Osteoblast (primary cell): ENCODE results near the gene KLF15. TPM values are rescaled to one million over a fixed set of nuclear protein-coding genes. Genes with fewer than 3 reads are reported as not detected.

Experiments used
- DNase-seq: peaks from one replicate; pipeline ENCODE4 v3.0.0; 2011; ENCODE audit warnings: low spot score, mixed read lengths; ENCODE audit not compliant: insufficient read length; ENCODE audit errors: missing footprints
- H2AFZ ChIP-seq: 2 replicates; pipeline ENCODE4 v1.6.0; 2011; ENCODE audit warnings: mild to moderate bottlenecking, low read length
- H3K27ac ChIP-seq: 2 replicates; pipeline ENCODE4 v1.5.1; 2011; ENCODE audit warnings: mild to moderate bottlenecking, low read depth, low read length, moderate library complexity
- H3K27me3 ChIP-seq: 2 replicates; pipeline ENCODE4 v1.6.0; 2012; ENCODE audit warnings: mild to moderate bottlenecking, control low read depth, inconsistent platforms, low read length, moderate library complexity; ENCODE audit not compliant: insufficient read depth
- H3K36me3 ChIP-seq: 2 replicates; pipeline ENCODE4 v1.5.1; 2011; ENCODE audit warnings: mild to moderate bottlenecking, low read length, control low read depth, moderate library complexity; ENCODE audit not compliant: insufficient read depth
- H3K4me1 ChIP-seq: 2 replicates; pipeline ENCODE4 v1.5.1; 2011; ENCODE audit warnings: mild to moderate bottlenecking, low read length, control low read depth, moderate library complexity; ENCODE audit not compliant: insufficient read depth
- H3K4me2 ChIP-seq: 2 replicates; pipeline ENCODE4 v1.6.0; 2011; ENCODE audit warnings: mild to moderate bottlenecking, low read length; ENCODE audit not compliant: insufficient read depth
- H3K4me3 ChIP-seq: fragments of 200-600 bp; sonication (generic); 3 replicates; pipeline ENCODE4 v1.5.1; 2012; ENCODE audit warnings: mild to moderate bottlenecking, low read length, inconsistent platforms; ENCODE audit not compliant: insufficient read depth
- H3K79me2 ChIP-seq: 2 replicates; pipeline ENCODE4 v1.6.0; 2012; ENCODE audit warnings: mild to moderate bottlenecking, low read length, control low read depth, inconsistent platforms; ENCODE audit not compliant: insufficient read depth
- H3K9me3 ChIP-seq: 2 replicates; pipeline ENCODE4 v1.5.1; 2011; ENCODE audit warnings: low read depth, low read length, control low read depth
- H4K20me1 ChIP-seq: 2 replicates; pipeline ENCODE4 v1.6.0; 2012; ENCODE audit warnings: mild to moderate bottlenecking, low read length, control low read depth; ENCODE audit not compliant: insufficient read depth
- CTCF ChIP-seq: IDR thresholded peaks from 2 replicates; pipeline ENCODE4 v1.5.1; 2011; ENCODE audit warnings: mild to moderate bottlenecking, low read depth, low read length, moderate library complexity; ENCODE audit errors: extremely low read depth
- total RNA-seq: library from RNA; depleted of rRNA; stranded (reverse); fragments of >200 nt; gene quantifications from 2 replicates; pipeline ENCODE4 v1.2.3, GENCODE V29; 2012

The KLF15 gene
- total RNA-seq, 1 donor = 4.3 TPM

GRCh38 chr3:126305427-126305826, 51.8 kb downstream of the KLF15 start:
- H3K4me2 ChIP-seq = no peak overlapping the region
- peaks cover 3% of the 10 kb centered on the region for H3K9me3 ChIP-seq
- no peaks in the 10 kb centered on the region for H3K36me3 ChIP-seq
- no peaks in the 10 kb centered on the region for H3K27me3 ChIP-seq
- peak overlapping the region; percentile 87 for H2AFZ ChIP-seq
- no peak overlapping the region for H3K4me3 ChIP-seq
- H3K27ac ChIP-seq = no peak overlapping the region
- peaks cover 4% of the 10 kb centered on the region for H3K4me1 ChIP-seq
- no peaks in the 10 kb centered on the region for H3K79me2 ChIP-seq
- no peak for DNase-seq
- no peak for TF ChIP-seq CTCF
- no peaks in the 10 kb centered on the region for H4K20me1 ChIP-seq

- Histone ChIP-seq H3K4me2 (no peak overlapping the region), H3K36me3 (no peaks in the 10 kb centered on the region), H3K27ac (no peak overlapping the region), H3K27me3 (no peaks in the 10 kb centered on the region), H3K9me3 (peaks cover 3% of the 10 kb centered on the region), H2AFZ (peak overlapping the region; percentile 87), H3K79me2 (no peaks in the 10 kb centered on the region), H3K4me1 (peaks cover 4% of the 10 kb centered on the region), H3K4me3 (no peak overlapping the region), H4K20me1 (no peaks in the 10 kb centered on the region)
- TF ChIP-seq CTCF = no peak
- no peak for DNase-seq
These were observed 52.5 kb downstream of the KLF15 start for GRCh38 chr3:126304704-126305103.

GRCh38 chr3:126304291-126304690, 52.9 kb downstream of the KLF15 start:
- Histone ChIP-seq H3K4me3 (no peak overlapping the region), H3K4me1 (peaks cover 4% of the 10 kb centered on the region), H3K36me3 (no peaks in the 10 kb centered on the region), H3K27me3 (no peaks in the 10 kb centered on the region), H3K79me2 (no peaks in the 10 kb centered on the region), H3K9me3 (peaks cover 3% of the 10 kb centered on the region), H4K20me1 (no peaks in the 10 kb centered on the region), H3K4me2 (no peak overlapping the region), H3K27ac (no peak overlapping the region), H2AFZ (peak overlapping the region; percentile 5)
- no peak for TF ChIP-seq CTCF
- DNase-seq = no peak

GRCh38 chr3:126303272-126303671, 53.9 kb downstream of the KLF15 start:
- Histone ChIP-seq H3K9me3 (peaks cover 3% of the 10 kb centered on the region), H3K27me3 (no peaks in the 10 kb centered on the region), H3K4me3 (no peak overlapping the region), H3K36me3 (no peaks in the 10 kb centered on the region), H3K4me2 (no peak overlapping the region), H2AFZ (no peak overlapping the region), H3K27ac (no peak overlapping the region), H3K79me2 (no peaks in the 10 kb centered on the region), H4K20me1 (no peaks in the 10 kb centered on the region), H3K4me1 (peaks cover 4% of the 10 kb centered on the region)
- no peak for TF ChIP-seq CTCF
- DNase-seq = no peak
